SK-N-SH treated with all-trans-retinoic acid at 6 μM for 48 hours (cell line): ENCODE data around the gene RIC1.
"Not testable (repeated sequence)": the region's sequence is repeated elsewhere in the genome, so short reads cannot be mapped to it uniquely, and the experiment has no call there.

Source experiments
- ATAC-seq: fragments of 200-7000 bp; cut with Tn5 transposase; 3 replicates; pipeline ENCODE4 v1.9.1; 2020; ENCODE audit warnings: mild to moderate bottlenecking, moderate library complexity
- ARNTL ChIP-seq: fragments of 450-650 bp; formaldehyde crosslinking; IDR thresholded peaks from 2 replicates; pipeline ENCODE4 v1.5.0; 2020; ENCODE audit warnings: low read depth, mild to moderate bottlenecking, moderate library complexity, borderline replicate concordance
- BACH2 ChIP-seq: fragments of 250-450 bp; sonication (Bioruptor Pico); IDR thresholded peaks from 2 replicates; pipeline ENCODE4 v1.9.0; 2021; ENCODE audit warnings: mild to moderate bottlenecking, borderline replicate concordance
- CSDC2 ChIP-seq: fragments of 250-450 bp; sonication (Bioruptor Pico); IDR thresholded peaks from 2 replicates; pipeline ENCODE4 v1.5.0; 2020; ENCODE audit warnings: mild to moderate bottlenecking, moderate library complexity
- CSRNP3 ChIP-seq: fragments of 250-450 bp; sonication (Bioruptor Pico); IDR thresholded peaks from 2 replicates; pipeline ENCODE4 v1.5.1; 2021; ENCODE audit warnings: mild to moderate bottlenecking, moderate library complexity
- ESRRG ChIP-seq: fragments of 250-450 bp; sonication (Bioruptor Pico); IDR thresholded peaks from 2 replicates; pipeline ENCODE4 v1.6.1; 2021; ENCODE audit warnings: mild to moderate bottlenecking
- GLIS3 ChIP-seq: fragments of 250-450 bp; sonication (Bioruptor Pico); IDR thresholded peaks from 2 replicates; pipeline ENCODE4 v1.5.0; 2020; ENCODE audit warnings: mild to moderate bottlenecking, moderate library complexity
- ISL1 ChIP-seq: fragments of 250-450 bp; sonication (Bioruptor Pico); IDR thresholded peaks from 2 replicates; pipeline ENCODE4 v2.1.2; 2022; ENCODE audit warnings: mild to moderate bottlenecking, moderate library complexity
- OSR1 ChIP-seq: fragments of 250-450 bp; sonication (Bioruptor Pico); IDR thresholded peaks from 2 replicates; pipeline ENCODE4 v1.8.0; 2022; ENCODE audit warnings: moderate library complexity, mild to moderate bottlenecking, inconsistent platforms
- PATZ1 ChIP-seq: fragments of 250-450 bp; sonication (Bioruptor Pico); IDR thresholded peaks from 2 replicates; pipeline ENCODE4 v1.8.0; 2020; ENCODE audit warnings: mild to moderate bottlenecking, moderate library complexity, borderline replicate concordance
- PPARA ChIP-seq: fragments of 250-450 bp; sonication (Bioruptor Pico); IDR thresholded peaks from 2 replicates; pipeline ENCODE4 v1.5.0; 2020; ENCODE audit warnings: mild to moderate bottlenecking, borderline replicate concordance
- RARB ChIP-seq: fragments of 250-450 bp; sonication (Bioruptor Pico); IDR thresholded peaks from 2 replicates; pipeline ENCODE4 v1.8.0; 2021; ENCODE audit warnings: mild to moderate bottlenecking, moderate library complexity
- SNAI2 ChIP-seq: fragments of 250-450 bp; sonication (Bioruptor Pico); IDR thresholded peaks from 2 replicates; pipeline ENCODE4 v1.5.0; 2020; ENCODE audit warnings: mild to moderate bottlenecking, moderate library complexity
- TCF4 ChIP-seq: fragments of 250-450 bp; sonication (Bioruptor Pico); IDR thresholded peaks from 2 replicates; pipeline ENCODE4 v1.8.0; 2021; ENCODE audit warnings: mild to moderate bottlenecking, moderate library complexity, borderline replicate concordance
- TOX ChIP-seq: fragments of 250-450 bp; sonication (Bioruptor Pico); IDR thresholded peaks from 2 replicates; pipeline ENCODE4 v1.8.0; 2021; ENCODE audit warnings: mild to moderate bottlenecking, moderate library complexity, borderline replicate concordance
- ZC3H10 ChIP-seq: fragments of 250-450 bp; sonication (Bioruptor Pico); IDR thresholded peaks from 2 replicates; pipeline ENCODE4 v1.5.1; 2021; ENCODE audit warnings: mild to moderate bottlenecking, moderate library complexity
- ZFP3 ChIP-seq: fragments of 250-450 bp; sonication (Bioruptor Pico); IDR thresholded peaks from 2 replicates; pipeline ENCODE4 v1.5.0; 2020; ENCODE audit warnings: mild to moderate bottlenecking, moderate library complexity
- ZFP30 ChIP-seq: fragments of 450-650 bp; formaldehyde crosslinking; IDR thresholded peaks from 2 replicates; pipeline ENCODE4 v1.5.0; 2022; ENCODE audit warnings: mild to moderate bottlenecking, moderate library complexity
- ZNF565 ChIP-seq: fragments of 450-650 bp; formaldehyde crosslinking; conservative IDR thresholded peaks from 2 replicates; pipeline ENCODE4 v1.5.0; 2020; ENCODE audit warnings: low read depth, mild to moderate bottlenecking, moderate library complexity
- ZNF70 ChIP-seq: fragments of 450-650 bp; formaldehyde crosslinking; IDR thresholded peaks from 2 replicates; pipeline ENCODE4 v1.5.0; 2020; ENCODE audit warnings: mild to moderate bottlenecking, moderate library complexity
- ZNF8 ChIP-seq: fragments of 450-650 bp; formaldehyde crosslinking; IDR thresholded peaks from 2 replicates; pipeline ENCODE4 v1.5.0; 2020; ENCODE audit warnings: mild to moderate bottlenecking, moderate library complexity
- TF ChIP-seq, protein P1 (sequence below): fragments of 250-450 bp; sonication (Bioruptor Pico); IDR thresholded peaks from 2 replicates; pipeline ENCODE4 v1.8.0; 2021; ENCODE audit warnings: low read depth, mild to moderate bottlenecking, moderate library complexity, borderline replicate concordance

Gene RIC1, protein sequence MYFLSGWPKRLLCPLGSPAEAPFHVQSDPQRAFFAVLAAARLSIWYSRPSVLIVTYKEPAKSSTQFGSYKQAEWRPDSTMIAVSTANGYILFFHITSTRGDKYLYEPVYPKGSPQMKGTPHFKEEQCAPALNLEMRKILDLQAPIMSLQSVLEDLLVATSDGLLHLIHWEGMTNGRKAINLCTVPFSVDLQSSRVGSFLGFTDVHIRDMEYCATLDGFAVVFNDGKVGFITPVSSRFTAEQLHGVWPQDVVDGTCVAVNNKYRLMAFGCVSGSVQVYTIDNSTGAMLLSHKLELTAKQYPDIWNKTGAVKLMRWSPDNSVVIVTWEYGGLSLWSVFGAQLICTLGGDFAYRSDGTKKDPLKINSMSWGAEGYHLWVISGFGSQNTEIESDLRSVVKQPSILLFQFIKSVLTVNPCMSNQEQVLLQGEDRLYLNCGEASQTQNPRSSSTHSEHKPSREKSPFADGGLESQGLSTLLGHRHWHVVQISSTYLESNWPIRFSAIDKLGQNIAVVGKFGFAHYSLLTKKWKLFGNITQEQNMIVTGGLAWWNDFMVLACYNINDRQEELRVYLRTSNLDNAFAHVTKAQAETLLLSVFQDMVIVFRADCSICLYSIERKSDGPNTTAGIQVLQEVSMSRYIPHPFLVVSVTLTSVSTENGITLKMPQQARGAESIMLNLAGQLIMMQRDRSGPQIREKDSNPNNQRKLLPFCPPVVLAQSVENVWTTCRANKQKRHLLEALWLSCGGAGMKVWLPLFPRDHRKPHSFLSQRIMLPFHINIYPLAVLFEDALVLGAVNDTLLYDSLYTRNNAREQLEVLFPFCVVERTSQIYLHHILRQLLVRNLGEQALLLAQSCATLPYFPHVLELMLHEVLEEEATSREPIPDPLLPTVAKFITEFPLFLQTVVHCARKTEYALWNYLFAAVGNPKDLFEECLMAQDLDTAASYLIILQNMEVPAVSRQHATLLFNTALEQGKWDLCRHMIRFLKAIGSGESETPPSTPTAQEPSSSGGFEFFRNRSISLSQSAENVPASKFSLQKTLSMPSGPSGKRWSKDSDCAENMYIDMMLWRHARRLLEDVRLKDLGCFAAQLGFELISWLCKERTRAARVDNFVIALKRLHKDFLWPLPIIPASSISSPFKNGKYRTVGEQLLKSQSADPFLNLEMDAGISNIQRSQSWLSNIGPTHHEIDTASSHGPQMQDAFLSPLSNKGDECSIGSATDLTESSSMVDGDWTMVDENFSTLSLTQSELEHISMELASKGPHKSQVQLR (N-terminal part only)

GRCh38 chr9:5628530-5629311 lies at the start of gene RIC1:
RIC1 (plus strand) TSS chr9:5629107; CDS start chr9:5629310, 203 bp downstream.
- peak; percentile 92 for ATAC-seq
- no peak for TF ChIP-seq ZNF70 (CRISPR knock-in tag)
- TF ChIP-seq TOX (CRISPR knock-in tag), result no peak
- no peak for TF ChIP-seq PPARA
- TF ChIP-seq TCF4 (CRISPR knock-in tag), result no peak
- no peak for TF ChIP-seq ZFP3 (CRISPR knock-in tag)
- TF ChIP-seq ESRRG, result no peak
- TF ChIP-seq ZC3H10 (CRISPR knock-in tag), result no peak
- no peak for TF ChIP-seq ZNF8 (CRISPR knock-in tag)
- TF ChIP-seq RARB, result no peak
- TF ChIP-seq CSDC2 (CRISPR knock-in tag), result no peak

- ATAC-seq, result no peak
- TF ChIP-seq, protein P1, sequence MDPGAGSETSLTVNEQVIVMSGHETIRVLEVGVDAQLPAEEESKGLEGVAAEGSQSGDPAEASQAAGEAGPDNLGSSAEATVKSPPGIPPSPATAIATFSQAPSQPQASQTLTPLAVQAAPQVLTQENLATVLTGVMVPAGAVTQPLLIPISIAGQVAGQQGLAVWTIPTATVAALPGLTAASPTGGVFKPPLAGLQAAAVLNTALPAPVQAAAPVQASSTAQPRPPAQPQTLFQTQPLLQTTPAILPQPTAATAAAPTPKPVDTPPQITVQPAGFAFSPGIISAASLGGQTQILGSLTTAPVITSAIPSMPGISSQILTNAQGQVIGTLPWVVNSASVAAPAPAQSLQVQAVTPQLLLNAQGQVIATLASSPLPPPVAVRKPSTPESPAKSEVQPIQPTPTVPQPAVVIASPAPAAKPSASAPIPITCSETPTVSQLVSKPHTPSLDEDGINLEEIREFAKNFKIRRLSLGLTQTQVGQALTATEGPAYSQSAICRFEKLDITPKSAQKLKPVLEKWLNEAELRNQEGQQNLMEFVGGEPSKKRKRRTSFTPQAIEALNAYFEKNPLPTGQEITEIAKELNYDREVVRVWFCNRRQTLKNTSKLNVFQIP (CRISPR knock-in tag), result no peak
- TF ChIP-seq ESRRG, result no peak
- no peak for TF ChIP-seq SNAI2 (CRISPR knock-in tag)
- TF ChIP-seq ZNF8 (CRISPR knock-in tag), result no peak
- TF ChIP-seq TCF4 (CRISPR knock-in tag), result no peak
- TF ChIP-seq ZC3H10 (CRISPR knock-in tag), result no peak
- TF ChIP-seq TOX (CRISPR knock-in tag), result no peak
Measured at GRCh38 chr9:5579881-5580280, 49.0 kb upstream of the RIC1 start.

DNA sequence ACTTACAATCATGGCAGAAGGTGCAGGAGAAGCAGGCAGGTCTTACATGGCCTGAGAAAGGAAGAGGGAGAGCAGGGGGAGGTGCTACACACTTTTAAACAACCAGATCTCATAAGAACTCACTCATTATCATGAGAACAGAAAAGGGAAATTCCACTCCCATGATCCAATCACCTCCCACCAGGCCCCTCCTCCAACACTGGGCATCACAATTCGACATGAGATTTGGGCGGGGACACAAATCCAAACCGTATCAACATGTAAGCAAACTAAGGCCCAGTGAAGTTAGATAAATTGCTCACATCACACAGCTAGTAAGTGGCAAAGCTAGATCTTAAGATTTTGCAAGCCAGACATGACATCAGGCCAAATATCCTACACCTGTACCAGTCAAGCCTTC lies 48.3 kb upstream of the RIC1 start:
- ATAC-seq, result no peak
- TF ChIP-seq ZNF70 (CRISPR knock-in tag) (no peak), ARNTL (CRISPR knock-in tag) (no peak), ZC3H10 (CRISPR knock-in tag) (no peak), OSR1 (CRISPR knock-in tag) (no peak), ZFP30 (CRISPR knock-in tag) (no peak), ZNF565 (CRISPR knock-in tag) (no peak), ISL1 (CRISPR knock-in tag) (no peak)

DNA sequence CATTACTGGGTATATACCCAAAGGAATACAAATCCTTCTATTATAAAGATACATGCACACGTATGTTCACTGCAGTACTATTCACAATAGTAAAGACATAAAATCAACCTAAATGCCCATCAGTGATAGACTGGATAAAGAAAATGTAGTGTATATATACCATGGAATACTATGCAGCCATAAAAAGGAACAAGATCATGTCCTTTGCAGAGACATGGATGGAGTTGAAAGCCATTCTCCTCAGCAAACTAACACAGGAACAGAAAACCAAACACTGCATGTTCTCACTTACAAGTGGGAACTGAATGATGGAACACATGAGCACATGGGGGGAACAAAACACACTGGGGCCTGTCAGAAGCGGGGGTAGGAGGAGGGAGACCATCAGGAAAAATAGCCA lies 47.2 kb upstream of the RIC1 start:
- not testable (repeated sequence) for ATAC-seq

DNA sequence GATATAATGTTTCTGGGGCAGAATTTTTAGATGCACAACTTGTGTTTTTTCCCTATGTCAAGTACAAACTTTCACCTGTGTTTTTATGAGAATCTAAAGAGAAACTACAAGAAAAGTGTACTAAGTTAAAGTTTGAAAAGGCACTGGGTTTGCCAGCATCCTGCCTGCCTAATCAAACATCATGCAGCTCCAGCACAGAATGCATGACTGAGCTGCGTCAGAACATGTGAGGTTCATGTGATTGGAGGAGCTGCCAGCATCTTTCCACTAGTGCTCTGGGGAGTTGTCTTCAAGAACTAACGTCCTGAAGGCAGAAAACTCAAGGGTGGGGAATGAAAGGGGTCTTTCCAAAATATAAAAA lies 46.1 kb upstream of the RIC1 start:
- TF ChIP-seq OSR1 (CRISPR knock-in tag), result no peak
- TF ChIP-seq ISL1 (CRISPR knock-in tag), result no peak
- TF ChIP-seq GLIS3 (CRISPR knock-in tag), result no peak
- no peak for TF ChIP-seq PATZ1 (CRISPR knock-in tag)
- TF ChIP-seq ZFP30 (CRISPR knock-in tag), result no peak
- TF ChIP-seq, protein P1 (CRISPR knock-in tag), result no peak
- TF ChIP-seq ZNF565 (CRISPR knock-in tag), result no peak
- no peak for TF ChIP-seq ZNF8 (CRISPR knock-in tag)
- no peak for TF ChIP-seq SNAI2 (CRISPR knock-in tag)
- TF ChIP-seq CSRNP3 (CRISPR knock-in tag), result no peak
- no peak for TF ChIP-seq ARNTL (CRISPR knock-in tag)
- no peak for TF ChIP-seq ZFP3 (CRISPR knock-in tag)
- TF ChIP-seq RARB, result no peak
- no peak for TF ChIP-seq BACH2 (CRISPR knock-in tag)
- no peak for TF ChIP-seq CSDC2 (CRISPR knock-in tag)
- TF ChIP-seq PPARA, result no peak
- TF ChIP-seq TCF4 (CRISPR knock-in tag), result no peak
- no peak for TF ChIP-seq TOX (CRISPR knock-in tag)
- TF ChIP-seq ZNF70 (CRISPR knock-in tag), result no peak
- no peak for TF ChIP-seq ESRRG
- TF ChIP-seq, all 23 proteins: peak for 0
- peak; percentile 79 for ATAC-seq
